K562 (cell line): ENCODE results near the gene AGPAT4. TPM values are rescaled to one million over a fixed set of nuclear protein-coding genes. Genes with fewer than 3 reads are reported as not detected.

Source experiments
- HDAC6 ChIP-seq: IDR thresholded peaks from 2 replicates; pipeline ENCODE4 v1.6.1; 2012; ENCODE audit warnings: low read depth, mild to moderate bottlenecking, control low read depth, inconsistent platforms, low read length, moderate library complexity
- HSF4 ChIP-seq: fragments of 250-450 bp; sonication (Bioruptor Pico); IDR thresholded peaks from 2 replicates; pipeline ENCODE4 v2.1.2; 2022; ENCODE audit warnings: mild to moderate bottlenecking, moderate library complexity, borderline replicate concordance
- POLR2A ChIP-seq: fragments of 450-650 bp; conservative IDR thresholded peaks from 2 replicates; pipeline ENCODE4 v1.6.1; 2016
- ZNF318 ChIP-seq, 2 experiments: fragments of 450-650 bp; IDR thresholded peaks; 2 replicates each; pipeline ENCODE4 v1.6.1; 2016; ENCODE audit warnings: mild to moderate bottlenecking in 2 of 2, borderline replicate concordance in 1 of 2, low read depth in 1 of 2, moderate library complexity in 1 of 2
- polyA plus RNA-seq, 8 experiments: library from polyadenylated mRNA; depleted of rRNA in 4 of 8; stranded (reverse) in 5 of 8; unstranded in 3 of 8; fragments of >200 nt; fragmentation: Nextera tagmentation in 2 of 8; fragmentation: Illumina TruSeq in 1 of 8; extraction: Ambion mirVana in 2 of 8; extraction: Trizol in 1 of 8; gene quantifications; 2 replicates each; pipeline versions ENCODE4 v1.2.1 to v1.2.3, GENCODE V29; 2011 to 2014; ENCODE audit warnings: inconsistent platforms in 1 of 8, missing spikeins in 1 of 8
- total RNA-seq, 7 experiments: library from RNA; depleted of rRNA in 6 of 7; stranded (reverse); fragments of >200 nt in 6 of 7; fragmentation: Illumina TruSeq in 2 of 7; extraction: Trizol in 2 of 7; gene quantifications; 2 replicates each; pipeline versions ENCODE4 v1.2.1 to v1.2.3, GENCODE V29; 2011 to 2021; ENCODE audit warnings: low replicate concordance in 1 of 7
- TF ChIP-seq, protein P1 (sequence below): fragments of 450-650 bp; IDR thresholded peaks from 2 replicates; pipeline ENCODE4 v1.7.1; 2018; ENCODE audit warnings: mild to moderate bottlenecking, low read depth; ENCODE audit not compliant: partially characterized antibody
- TF ChIP-seq, protein P2 (sequence below): sonication (generic); formaldehyde crosslinking; IDR thresholded peaks from 2 replicates; pipeline ENCODE4 v1.8.0; 2023; ENCODE audit warnings: mild to moderate bottlenecking, missing genetic modification reagents

The AGPAT4 gene
- total and polyA plus RNA-seq, 9 of the 15 experiments (the other 6 are each of a cell fraction or from before 2014, with no cell fraction given): 2.2 to 15.0 (median 5.7) TPM

GRCh38 chr6:161249327-161249726, 24.5 kb downstream of the AGPAT4 start (continued):
- TF ChIP-seq, protein P1, sequence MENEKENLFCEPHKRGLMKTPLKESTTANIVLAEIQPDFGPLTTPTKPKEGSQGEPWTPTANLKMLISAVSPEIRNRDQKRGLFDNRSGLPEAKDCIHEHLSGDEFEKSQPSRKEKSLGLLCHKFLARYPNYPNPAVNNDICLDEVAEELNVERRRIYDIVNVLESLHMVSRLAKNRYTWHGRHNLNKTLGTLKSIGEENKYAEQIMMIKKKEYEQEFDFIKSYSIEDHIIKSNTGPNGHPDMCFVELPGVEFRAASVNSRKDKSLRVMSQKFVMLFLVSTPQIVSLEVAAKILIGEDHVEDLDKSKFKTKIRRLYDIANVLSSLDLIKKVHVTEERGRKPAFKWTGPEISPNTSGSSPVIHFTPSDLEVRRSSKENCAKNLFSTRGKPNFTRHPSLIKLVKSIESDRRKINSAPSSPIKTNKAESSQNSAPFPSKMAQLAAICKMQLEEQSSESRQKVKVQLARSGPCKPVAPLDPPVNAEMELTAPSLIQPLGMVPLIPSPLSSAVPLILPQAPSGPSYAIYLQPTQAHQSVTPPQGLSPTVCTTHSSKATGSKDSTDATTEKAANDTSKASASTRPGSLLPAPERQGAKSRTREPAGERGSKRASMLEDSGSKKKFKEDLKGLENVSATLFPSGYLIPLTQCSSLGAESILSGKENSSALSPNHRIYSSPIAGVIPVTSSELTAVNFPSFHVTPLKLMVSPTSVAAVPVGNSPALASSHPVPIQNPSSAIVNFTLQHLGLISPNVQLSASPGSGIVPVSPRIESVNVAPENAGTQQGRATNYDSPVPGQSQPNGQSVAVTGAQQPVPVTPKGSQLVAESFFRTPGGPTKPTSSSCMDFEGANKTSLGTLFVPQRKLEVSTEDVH: no peak
- TF ChIP-seq, protein P2, sequence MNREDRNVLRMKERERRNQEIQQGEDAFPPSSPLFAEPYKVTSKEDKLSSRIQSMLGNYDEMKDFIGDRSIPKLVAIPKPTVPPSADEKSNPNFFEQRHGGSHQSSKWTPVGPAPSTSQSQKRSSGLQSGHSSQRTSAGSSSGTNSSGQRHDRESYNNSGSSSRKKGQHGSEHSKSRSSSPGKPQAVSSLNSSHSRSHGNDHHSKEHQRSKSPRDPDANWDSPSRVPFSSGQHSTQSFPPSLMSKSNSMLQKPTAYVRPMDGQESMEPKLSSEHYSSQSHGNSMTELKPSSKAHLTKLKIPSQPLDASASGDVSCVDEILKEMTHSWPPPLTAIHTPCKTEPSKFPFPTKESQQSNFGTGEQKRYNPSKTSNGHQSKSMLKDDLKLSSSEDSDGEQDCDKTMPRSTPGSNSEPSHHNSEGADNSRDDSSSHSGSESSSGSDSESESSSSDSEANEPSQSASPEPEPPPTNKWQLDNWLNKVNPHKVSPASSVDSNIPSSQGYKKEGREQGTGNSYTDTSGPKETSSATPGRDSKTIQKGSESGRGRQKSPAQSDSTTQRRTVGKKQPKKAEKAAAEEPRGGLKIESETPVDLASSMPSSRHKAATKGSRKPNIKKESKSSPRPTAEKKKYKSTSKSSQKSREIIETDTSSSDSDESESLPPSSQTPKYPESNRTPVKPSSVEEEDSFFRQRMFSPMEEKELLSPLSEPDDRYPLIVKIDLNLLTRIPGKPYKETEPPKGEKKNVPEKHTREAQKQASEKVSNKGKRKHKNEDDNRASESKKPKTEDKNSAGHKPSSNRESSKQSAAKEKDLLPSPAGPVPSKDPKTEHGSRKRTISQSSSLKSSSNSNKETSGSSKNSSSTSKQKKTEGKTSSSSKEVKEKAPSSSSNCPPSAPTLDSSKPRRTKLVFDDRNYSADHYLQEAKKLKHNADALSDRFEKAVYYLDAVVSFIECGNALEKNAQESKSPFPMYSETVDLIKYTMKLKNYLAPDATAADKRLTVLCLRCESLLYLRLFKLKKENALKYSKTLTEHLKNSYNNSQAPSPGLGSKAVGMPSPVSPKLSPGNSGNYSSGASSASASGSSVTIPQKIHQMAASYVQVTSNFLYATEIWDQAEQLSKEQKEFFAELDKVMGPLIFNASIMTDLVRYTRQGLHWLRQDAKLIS (CRISPR knock-in tag): no peak
- TF ChIP-seq HDAC6 (no peak), POLR2A (no peak), HSF4 (no peak), ZNF318 (IDR thresholded peaks at IDR 0.05; ENCODE audit: borderline replicate concordance in 1 of 2, low read depth in 1 of 2) (no peak)
